ENCODE data around the gene C20orf96.

DNA sequence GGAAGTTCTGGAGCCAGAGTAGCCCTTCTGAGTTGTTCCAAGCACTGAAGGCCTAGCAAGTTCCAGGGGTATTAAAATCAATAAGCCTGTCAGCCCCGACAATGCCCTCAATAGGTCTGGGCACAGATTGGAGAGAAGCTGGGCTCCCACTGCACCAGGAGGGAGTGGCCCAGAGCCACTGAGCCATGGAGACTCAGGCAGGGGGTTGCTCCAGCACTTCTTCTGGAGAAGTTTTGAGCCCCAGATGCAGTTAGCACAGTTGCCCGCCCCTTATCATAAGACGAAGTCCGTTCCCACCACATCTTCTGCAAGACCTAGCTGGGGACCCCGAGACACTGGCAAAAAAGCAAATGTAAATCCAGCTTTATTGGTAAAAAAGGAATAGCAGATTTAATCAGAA, 20.0 kb downstream of the C20orf96 start:
- no peak for TF ChIP-seq POLR2AphosphoS5 (IDR thresholded peaks at IDR 0.05; ENCODE audit: low read depth, low read length)
- TF ChIP-seq POLR2A (IDR thresholded peaks at IDR 0.05; ENCODE audit: low read depth, low read length) = no peak
- no peak for TF ChIP-seq TAF1 (IDR thresholded peaks at IDR 0.05; ENCODE audit: borderline replicate concordance, low read depth, low read length)
